SU-DHL-6 (cell line): ENCODE data around the gene SLC25A26.

ENCODE experiments used
- H2AFZ ChIP-seq: fragments of 200-600 bp; sonication (generic); 2 replicates; pipeline ENCODE4 v1.6.1; 2014; ENCODE audit warnings: low read depth, mild to moderate bottlenecking, moderate library complexity, mixed read lengths, antibody characterized with exemption, low read length; ENCODE audit not compliant: severe bottlenecking
- H3F3A ChIP-seq: fragments of 200-600 bp; shearing (Covaris generic); 2 replicates; pipeline ENCODE4 v1.6.0; 2016; ENCODE audit warnings: antibody characterized with exemption, mild to moderate bottlenecking; ENCODE audit not compliant: insufficient read depth
- H3K27ac ChIP-seq: fragments of 200-600 bp; sonication (generic); 2 replicates; pipeline ENCODE4 v1.5.1; 2016; ENCODE audit warnings: low read depth, mild to moderate bottlenecking, low read length, moderate library complexity, mixed read lengths
- H3K27me3 ChIP-seq: fragments of 200-600 bp; sonication (generic), shearing (Covaris generic); 2 replicates; pipeline ENCODE4 v1.6.0; 2014; ENCODE audit warnings: mild to moderate bottlenecking, low read length
- H3K36me3 ChIP-seq: fragments of 200-600 bp; sonication (generic); 2 replicates; pipeline ENCODE4 v1.6.1; 2014; ENCODE audit warnings: mild to moderate bottlenecking, low read length, mixed read lengths
- H3K4me2 ChIP-seq: fragments of 300-600, 200-600 bp; shearing (Covaris generic), sonication (generic); 2 replicates; pipeline ENCODE4 v1.6.0; 2014; ENCODE audit warnings: low read length, low read depth, mild to moderate bottlenecking; ENCODE audit not compliant: poor library complexity, severe bottlenecking
- H3K4me3 ChIP-seq: fragments of 200-600 bp; sonication (generic); 2 replicates; pipeline ENCODE4 v1.5.1; 2014; ENCODE audit warnings: antibody characterized with exemption, low read length, mild to moderate bottlenecking, mixed read lengths; ENCODE audit not compliant: insufficient read depth, poor library complexity, severe bottlenecking
- H3K79me2 ChIP-seq: fragments of 200-600 bp; sonication (generic); 2 replicates; pipeline ENCODE4 v1.6.1; 2014; ENCODE audit warnings: mild to moderate bottlenecking, low read length, moderate library complexity; ENCODE audit not compliant: insufficient read depth
- H3K9ac ChIP-seq: fragments of 200-600 bp; sonication (generic); 2 replicates; pipeline ENCODE4 v1.7.0; 2014; ENCODE audit warnings: mild to moderate bottlenecking, low read length
- H3K9me2 ChIP-seq: fragments of 200-600 bp; sonication (generic); replicated peaks from 2 replicates; pipeline ENCODE4 v1.6.1; 2014; ENCODE audit warnings: low read length; ENCODE audit not compliant: insufficient read depth
- H3K9me3 ChIP-seq: fragments of 200-600 bp; sonication (generic); 2 replicates; pipeline ENCODE4 v1.6.1; 2014; ENCODE audit warnings: low read length, mixed read lengths; ENCODE audit not compliant: insufficient read depth
- H4K20me1 ChIP-seq: fragments of 200-600 bp; sonication (generic); 2 replicates; pipeline ENCODE4 v1.6.1; 2014; ENCODE audit warnings: low read depth, mild to moderate bottlenecking, antibody characterized with exemption, low read length, moderate library complexity, mixed read lengths
- EZH2phosphoT487 ChIP-seq: fragments of 200-600 bp; sonication (generic), shearing (Covaris generic); conservative IDR thresholded peaks from 2 replicates; pipeline ENCODE4 v1.6.1; 2018; ENCODE audit warnings: mild to moderate bottlenecking, antibody characterized with exemption, low read length, moderate library complexity, mixed read lengths
- TF ChIP-seq, protein P1 (sequence below): fragments of 200-600 bp; sonication (generic); IDR thresholded peaks from one replicate; pipeline ENCODE4 v1.5.1; 2017; ENCODE audit warnings: antibody characterized with exemption, mild to moderate bottlenecking, low read length, moderate library complexity; ENCODE audit not compliant: insufficient read depth, poor library complexity, severe bottlenecking

Gene SLC25A26

DNA sequence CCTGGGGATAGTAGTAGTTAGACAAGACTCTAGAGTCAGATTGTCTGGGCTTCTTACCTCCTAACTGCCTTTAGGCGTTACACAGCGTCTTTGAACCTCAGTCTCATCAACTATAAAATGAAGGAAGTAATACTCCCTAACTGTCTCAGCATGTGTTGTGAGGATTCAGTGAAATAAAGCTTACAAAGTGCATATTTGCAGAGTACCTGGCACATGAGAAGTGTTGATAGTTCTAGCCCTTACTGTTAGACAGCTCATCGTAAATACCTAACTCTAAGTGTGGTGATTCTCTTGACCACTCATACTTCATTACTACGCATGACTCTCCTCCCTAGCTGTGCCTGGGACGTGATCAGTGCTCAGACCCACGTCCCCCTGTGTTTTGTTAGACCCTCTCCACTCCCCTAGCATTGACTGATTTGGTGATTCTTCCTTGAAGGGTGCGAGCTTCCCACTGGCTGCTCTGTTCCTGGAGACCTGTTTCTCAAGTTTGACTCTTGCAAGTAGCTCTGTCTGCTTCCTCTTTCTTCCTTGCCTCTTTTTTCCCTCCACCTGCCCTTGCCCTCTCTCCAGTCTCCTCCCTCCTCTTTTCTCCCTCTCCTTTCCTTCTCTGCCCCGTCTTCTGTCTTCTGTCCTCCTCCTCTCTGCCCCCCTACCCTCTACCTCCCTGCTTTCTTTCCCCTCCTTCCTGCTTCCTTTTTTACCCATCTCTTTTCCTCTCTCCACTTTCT lies 124.2 kb downstream of the SLC25A26 start:
- Histone ChIP-seq H3K79me2 (no peaks in the 10 kb centered on the region), H4K20me1 (no peaks in the 10 kb centered on the region), H3F3A (no peaks in the 10 kb centered on the region), H3K9ac (no peak overlapping the region), H3K27ac (no peak overlapping the region), H3K4me2 (no peak overlapping the region), H3K27me3 (no peaks in the 10 kb centered on the region), H3K36me3 (no peaks in the 10 kb centered on the region), H2AFZ (no peak overlapping the region), H3K4me3 (no peak overlapping the region), H3K9me3 (no peaks in the 10 kb centered on the region), H3K9me2 (no peaks in the 10 kb centered on the region)
- no peak for TF ChIP-seq EZH2phosphoT487
- TF ChIP-seq, protein P1, sequence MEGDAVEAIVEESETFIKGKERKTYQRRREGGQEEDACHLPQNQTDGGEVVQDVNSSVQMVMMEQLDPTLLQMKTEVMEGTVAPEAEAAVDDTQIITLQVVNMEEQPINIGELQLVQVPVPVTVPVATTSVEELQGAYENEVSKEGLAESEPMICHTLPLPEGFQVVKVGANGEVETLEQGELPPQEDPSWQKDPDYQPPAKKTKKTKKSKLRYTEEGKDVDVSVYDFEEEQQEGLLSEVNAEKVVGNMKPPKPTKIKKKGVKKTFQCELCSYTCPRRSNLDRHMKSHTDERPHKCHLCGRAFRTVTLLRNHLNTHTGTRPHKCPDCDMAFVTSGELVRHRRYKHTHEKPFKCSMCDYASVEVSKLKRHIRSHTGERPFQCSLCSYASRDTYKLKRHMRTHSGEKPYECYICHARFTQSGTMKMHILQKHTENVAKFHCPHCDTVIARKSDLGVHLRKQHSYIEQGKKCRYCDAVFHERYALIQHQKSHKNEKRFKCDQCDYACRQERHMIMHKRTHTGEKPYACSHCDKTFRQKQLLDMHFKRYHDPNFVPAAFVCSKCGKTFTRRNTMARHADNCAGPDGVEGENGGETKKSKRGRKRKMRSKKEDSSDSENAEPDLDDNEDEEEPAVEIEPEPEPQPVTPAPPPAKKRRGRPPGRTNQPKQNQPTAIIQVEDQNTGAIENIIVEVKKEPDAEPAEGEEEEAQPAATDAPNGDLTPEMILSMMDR: no peak

DNA sequence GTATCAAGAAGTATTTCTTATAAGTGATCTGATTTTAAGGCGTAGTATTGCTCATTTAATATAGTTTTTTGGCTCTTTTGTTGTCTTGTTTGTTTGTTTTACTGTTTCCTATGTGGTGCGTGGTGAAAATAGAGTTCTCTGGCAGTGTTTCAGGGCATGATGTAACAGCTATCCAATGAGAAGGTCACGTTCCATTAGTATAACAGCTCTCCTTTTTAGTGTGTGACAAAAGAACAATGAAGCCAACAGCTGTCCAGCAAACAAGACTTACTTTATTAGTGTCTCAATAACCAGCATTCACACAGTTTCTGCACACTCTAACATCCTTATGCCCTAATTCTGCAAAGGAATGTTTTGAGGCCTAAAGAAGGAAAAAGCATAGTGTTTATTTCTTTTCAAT lies 127.9 kb downstream of the SLC25A26 start:
- no peaks in the 10 kb centered on the region for H3F3A ChIP-seq
- no peaks in the 10 kb centered on the region for H3K27me3 ChIP-seq
- TF ChIP-seq EZH2phosphoT487: no peak
- TF ChIP-seq, protein P1: no peak
- H3K9me3 ChIP-seq: no peaks in the 10 kb centered on the region
- no peak overlapping the region for H3K9ac ChIP-seq
- no peak overlapping the region for H3K4me2 ChIP-seq
- no peak overlapping the region for H2AFZ ChIP-seq
- H3K9me2 ChIP-seq: no peaks in the 10 kb centered on the region
- H3K79me2 ChIP-seq: no peaks in the 10 kb centered on the region
- no peaks in the 10 kb centered on the region for H4K20me1 ChIP-seq
- H3K27ac ChIP-seq: no peak overlapping the region
- H3K4me3 ChIP-seq: no peak overlapping the region
- H3K36me3 ChIP-seq: no peaks in the 10 kb centered on the region

DNA sequence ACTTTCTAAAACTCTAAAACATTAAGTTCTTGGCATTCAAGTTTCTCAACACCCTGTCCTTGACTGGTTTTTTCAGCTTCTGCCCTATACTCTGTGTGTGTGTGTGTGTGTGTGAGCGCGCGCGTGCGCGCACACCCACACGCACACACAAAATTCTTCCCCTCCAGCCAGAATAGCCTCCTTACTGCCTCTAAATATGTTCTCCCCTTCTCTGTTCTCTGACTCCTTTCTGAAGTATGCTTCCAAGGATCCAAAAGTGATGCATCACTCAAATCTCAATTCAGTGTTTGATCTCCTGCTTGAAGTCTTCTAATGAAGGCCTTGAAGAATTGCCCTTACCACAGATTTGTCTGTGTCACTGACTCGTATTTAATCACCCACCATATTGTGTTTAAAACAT lies 129.8 kb downstream of the SLC25A26 start:
- no peak overlapping the region for H3K4me2 ChIP-seq
- no peak overlapping the region for H2AFZ ChIP-seq
- H3K4me3 ChIP-seq: no peak overlapping the region
- no peaks in the 10 kb centered on the region for H3K9me2 ChIP-seq
- no peaks in the 10 kb centered on the region for H4K20me1 ChIP-seq
- H3K79me2 ChIP-seq: no peaks in the 10 kb centered on the region
- no peaks in the 10 kb centered on the region for H3F3A ChIP-seq
- no peaks in the 10 kb centered on the region for H3K27me3 ChIP-seq
- TF ChIP-seq, protein P1: no peak
- TF ChIP-seq EZH2phosphoT487: no peak
- no peaks in the 10 kb centered on the region for H3K36me3 ChIP-seq
- no peak overlapping the region for H3K9ac ChIP-seq
- no peak overlapping the region for H3K27ac ChIP-seq
- no peaks in the 10 kb centered on the region for H3K9me3 ChIP-seq
